MM.1S (cell line): Measurements from ENCODE around the gene DEPDC5.

Experiments used
- DNase-seq: peaks from one replicate; pipeline ENCODE4 v3.0.0-alpha.2; 2015
- H2AFZ ChIP-seq: fragments of 300-600 bp; sonication (generic); 2 replicates; pipeline ENCODE4 v1.6.0; 2016; ENCODE audit warnings: antibody characterized with exemption, low read length
- H3F3A ChIP-seq: fragments of 300-600 bp; sonication (generic); 2 replicates; pipeline ENCODE4 v1.6.1; 2016; ENCODE audit warnings: mild to moderate bottlenecking, antibody characterized with exemption, low read length, moderate library complexity, mixed read lengths; ENCODE audit not compliant: insufficient read depth
- H3K27ac ChIP-seq: fragments of 300-600 bp; sonication (generic); 2 replicates; pipeline ENCODE4 v1.5.1; 2016; ENCODE audit warnings: mild to moderate bottlenecking, low read length
- H3K27me3 ChIP-seq: fragments of 300-600 bp; sonication (generic); replicated peaks from 2 replicates; pipeline ENCODE4 v1.6.0; 2016; ENCODE audit warnings: low read length; ENCODE audit not compliant: insufficient read depth
- H3K36me3 ChIP-seq: fragments of 300-600 bp; sonication (generic); replicated peaks from 2 replicates; pipeline ENCODE4 v1.6.1; 2016; ENCODE audit warnings: mild to moderate bottlenecking, low read length, mixed read lengths; ENCODE audit not compliant: insufficient read depth
- H3K4me1 ChIP-seq: fragments of 300-600 bp; sonication (generic); 2 replicates; pipeline ENCODE4 v1.6.1; 2016; ENCODE audit warnings: low read length, mixed read lengths
- H3K4me2 ChIP-seq: fragments of 300-600 bp; sonication (generic); 2 replicates; pipeline ENCODE4 v1.6.0; 2016; ENCODE audit warnings: low read depth, low read length
- H3K4me3 ChIP-seq: fragments of 300-600 bp; sonication (generic); 2 replicates; pipeline ENCODE4 v1.5.1; 2016; ENCODE audit warnings: low read length, mixed read lengths
- H3K79me2 ChIP-seq: fragments of 300-600 bp; sonication (generic); 2 replicates; pipeline ENCODE4 v1.6.1; 2016; ENCODE audit warnings: mixed run types, low read length, mixed read lengths
- H3K9ac ChIP-seq: fragments of 300-600 bp; sonication (generic); 2 replicates; pipeline ENCODE4 v1.6.1; 2016; ENCODE audit warnings: low read length, mixed read lengths
- H3K9me2 ChIP-seq: fragments of 300-600 bp; sonication (generic); replicated peaks from 2 replicates; pipeline ENCODE4 v1.6.1; 2016; ENCODE audit warnings: mild to moderate bottlenecking, low read length, mixed read lengths; ENCODE audit not compliant: insufficient read depth
- H3K9me3 ChIP-seq: fragments of 300-600 bp; sonication (generic); replicated peaks from 2 replicates; pipeline ENCODE4 v1.6.1; 2016; ENCODE audit warnings: mild to moderate bottlenecking, low read length, mixed read lengths; ENCODE audit not compliant: insufficient read depth
- H4K20me1 ChIP-seq: fragments of 300-600 bp; sonication (generic); 2 replicates; pipeline ENCODE4 v1.6.1; 2016; ENCODE audit warnings: mild to moderate bottlenecking, low read length, moderate library complexity, mixed read lengths; ENCODE audit not compliant: insufficient read depth
- CTCF ChIP-seq: fragments of 300-600 bp; sonication (generic); IDR thresholded peaks from 2 replicates; pipeline ENCODE4 v1.5.1; 2016; ENCODE audit warnings: antibody characterized with exemption, low read length, mixed read lengths
- EZH2 ChIP-seq: fragments of 300-600 bp; sonication (generic); optimal IDR thresholded peaks from 2 replicates; pipeline ENCODE3; 2017; ENCODE audit warnings: low read depth, mild to moderate bottlenecking, antibody characterized with exemption, low read length, mixed read lengths
- EZH2phosphoT487 ChIP-seq: fragments of 300-600 bp; sonication (generic); IDR thresholded peaks from 2 replicates; pipeline ENCODE4 v1.6.1; 2018; ENCODE audit warnings: antibody characterized with exemption, low read length

The DEPDC5 gene

GRCh38 chr22:31867386-31868153 is 113.8 kb downstream of the DEPDC5 start:
- Histone ChIP-seq H3K9me3 (no peaks in the 10 kb centered on the region), H3K27me3 (no peaks in the 10 kb centered on the region), H3F3A (no peaks in the 10 kb centered on the region), H2AFZ (no peak overlapping the region), H3K4me1 (peaks cover 4% of the 10 kb centered on the region; the same call in 1 of the 2 replicates), H3K9me2 (no peaks in the 10 kb centered on the region), H3K4me2 (no peak overlapping the region), H3K79me2 (no peaks in the 10 kb centered on the region), H4K20me1 (no peaks in the 10 kb centered on the region), H3K4me3 (no peak overlapping the region), H3K9ac (no peak overlapping the region), H3K27ac (no peak overlapping the region), H3K36me3 (no peaks in the 10 kb centered on the region)
- no peak for DNase-seq
- TF ChIP-seq EZH2 (no peak), CTCF (no peak), EZH2phosphoT487 (no peak)

GRCh38 chr22:31869739-31870138 is 115.9 kb downstream of the DEPDC5 start:
- no peaks in the 10 kb centered on the region for H3K36me3 ChIP-seq
- no peak for DNase-seq

GRCh38 chr22:31870890-31871289 is 117.1 kb downstream of the DEPDC5 start:
- TF ChIP-seq CTCF (no peak), EZH2phosphoT487 (no peak), EZH2 (no peak)
- no peak for DNase-seq
- Histone ChIP-seq H3F3A (no peaks in the 10 kb centered on the region), H3K36me3 (no peaks in the 10 kb centered on the region), H3K4me3 (no peak overlapping the region), H3K4me2 (no peak overlapping the region), H3K27me3 (no peaks in the 10 kb centered on the region), H3K9me2 (no peaks in the 10 kb centered on the region), H2AFZ (no peak overlapping the region), H3K27ac (no peak overlapping the region), H3K9ac (no peak overlapping the region), H3K9me3 (no peaks in the 10 kb centered on the region), H4K20me1 (no peaks in the 10 kb centered on the region), H3K79me2 (no peaks in the 10 kb centered on the region), H3K4me1 (peaks cover 4% of the 10 kb centered on the region; the same call in 1 of the 2 replicates)

More at GRCh38 chr22:31869739-31870138, 115.9 kb downstream of the DEPDC5 start:
- Histone ChIP-seq H3K4me3 (no peak overlapping the region), H3K9me2 (no peaks in the 10 kb centered on the region), H3K9me3 (no peaks in the 10 kb centered on the region), H3K4me2 (no peak overlapping the region), H3K4me1 (peaks cover 4% of the 10 kb centered on the region; the same call in 1 of the 2 replicates), H3K9ac (no peak overlapping the region), H3K79me2 (no peaks in the 10 kb centered on the region), H3F3A (no peaks in the 10 kb centered on the region), H2AFZ (no peak overlapping the region), H3K27me3 (no peaks in the 10 kb centered on the region), H3K27ac (no peak overlapping the region), H4K20me1 (no peaks in the 10 kb centered on the region)
- TF ChIP-seq EZH2phosphoT487 (no peak), EZH2 (no peak), CTCF (no peak)
